GM23248 (cell line): ENCODE measurements around the gene MAML3.

ENCODE experiments used
- EZH2 ChIP-seq: fragments of 200-600 bp; sonication (generic); IDR thresholded peaks from 2 replicates; pipeline ENCODE4 v1.6.1; 2018; ENCODE audit warnings: antibody characterized with exemption, mild to moderate bottlenecking; ENCODE audit not compliant: insufficient read depth, poor library complexity, severe bottlenecking
- EZH2phosphoT487 ChIP-seq: fragments of 200-600 bp; sonication (generic); IDR thresholded peaks from 2 replicates; pipeline ENCODE4 v1.6.1; 2018; ENCODE audit warnings: antibody characterized with exemption, moderate library complexity, mild to moderate bottlenecking, low read depth; ENCODE audit not compliant: insufficient read depth

GRCh38 chr4:140117947-140118346, 36.0 kb downstream of the MAML3 start:
- no peak for TF ChIP-seq EZH2
- no peak for TF ChIP-seq EZH2phosphoT487
